MM.1S (cell line): Measurements from ENCODE around the gene SH3PXD2A.
"Not testable (repeated sequence)": the region's sequence is repeated elsewhere in the genome, so short reads cannot be mapped to it uniquely, and the experiment has no call there.

Experiments
- DNase-seq: peaks from one replicate; pipeline ENCODE4 v3.0.0-alpha.2; 2015
- H2AFZ ChIP-seq: fragments of 300-600 bp; sonication (generic); 2 replicates; pipeline ENCODE4 v1.6.0; 2016; ENCODE audit warnings: antibody characterized with exemption, low read length
- H3F3A ChIP-seq: fragments of 300-600 bp; sonication (generic); 2 replicates; pipeline ENCODE4 v1.6.1; 2016; ENCODE audit warnings: mild to moderate bottlenecking, antibody characterized with exemption, low read length, moderate library complexity, mixed read lengths; ENCODE audit not compliant: insufficient read depth
- H3K27ac ChIP-seq: fragments of 300-600 bp; sonication (generic); 2 replicates; pipeline ENCODE4 v1.5.1; 2016; ENCODE audit warnings: mild to moderate bottlenecking, low read length
- H3K27me3 ChIP-seq: fragments of 300-600 bp; sonication (generic); replicated peaks from 2 replicates; pipeline ENCODE4 v1.6.0; 2016; ENCODE audit warnings: low read length; ENCODE audit not compliant: insufficient read depth
- H3K36me3 ChIP-seq: fragments of 300-600 bp; sonication (generic); replicated peaks from 2 replicates; pipeline ENCODE4 v1.6.1; 2016; ENCODE audit warnings: mild to moderate bottlenecking, low read length, mixed read lengths; ENCODE audit not compliant: insufficient read depth
- H3K4me1 ChIP-seq: fragments of 300-600 bp; sonication (generic); 2 replicates; pipeline ENCODE4 v1.6.1; 2016; ENCODE audit warnings: low read length, mixed read lengths
- H3K4me2 ChIP-seq: fragments of 300-600 bp; sonication (generic); 2 replicates; pipeline ENCODE4 v1.6.0; 2016; ENCODE audit warnings: low read depth, low read length
- H3K4me3 ChIP-seq: fragments of 300-600 bp; sonication (generic); 2 replicates; pipeline ENCODE4 v1.5.1; 2016; ENCODE audit warnings: low read length, mixed read lengths
- H3K79me2 ChIP-seq: fragments of 300-600 bp; sonication (generic); 2 replicates; pipeline ENCODE4 v1.6.1; 2016; ENCODE audit warnings: mixed run types, low read length, mixed read lengths
- H3K9ac ChIP-seq: fragments of 300-600 bp; sonication (generic); 2 replicates; pipeline ENCODE4 v1.6.1; 2016; ENCODE audit warnings: low read length, mixed read lengths
- H3K9me2 ChIP-seq: fragments of 300-600 bp; sonication (generic); replicated peaks from 2 replicates; pipeline ENCODE4 v1.6.1; 2016; ENCODE audit warnings: mild to moderate bottlenecking, low read length, mixed read lengths; ENCODE audit not compliant: insufficient read depth
- H3K9me3 ChIP-seq: fragments of 300-600 bp; sonication (generic); replicated peaks from 2 replicates; pipeline ENCODE4 v1.6.1; 2016; ENCODE audit warnings: mild to moderate bottlenecking, low read length, mixed read lengths; ENCODE audit not compliant: insufficient read depth
- H4K20me1 ChIP-seq: fragments of 300-600 bp; sonication (generic); 2 replicates; pipeline ENCODE4 v1.6.1; 2016; ENCODE audit warnings: mild to moderate bottlenecking, low read length, moderate library complexity, mixed read lengths; ENCODE audit not compliant: insufficient read depth
- CTCF ChIP-seq: fragments of 300-600 bp; sonication (generic); IDR thresholded peaks from 2 replicates; pipeline ENCODE4 v1.5.1; 2016; ENCODE audit warnings: antibody characterized with exemption, low read length, mixed read lengths
- EZH2 ChIP-seq: fragments of 300-600 bp; sonication (generic); optimal IDR thresholded peaks from 2 replicates; pipeline ENCODE3; 2017; ENCODE audit warnings: low read depth, mild to moderate bottlenecking, antibody characterized with exemption, low read length, mixed read lengths
- EZH2phosphoT487 ChIP-seq: fragments of 300-600 bp; sonication (generic); IDR thresholded peaks from 2 replicates; pipeline ENCODE4 v1.6.1; 2018; ENCODE audit warnings: antibody characterized with exemption, low read length

The SH3PXD2A gene

GRCh38 chr10:103731609-103732270 is 123.6 kb downstream of the SH3PXD2A start:
- H3K9me3 ChIP-seq: no peaks in the 10 kb centered on the region
- H3K27me3 ChIP-seq: no peaks in the 10 kb centered on the region
- no peaks in the 10 kb centered on the region for H3K36me3 ChIP-seq
- H3K27ac ChIP-seq: no peak overlapping the region
- H3K4me3 ChIP-seq: no peak overlapping the region
- no peak overlapping the region for H3K9ac ChIP-seq
- no peaks in the 10 kb centered on the region for H3K4me1 ChIP-seq
- H4K20me1 ChIP-seq: no peaks in the 10 kb centered on the region
- TF ChIP-seq EZH2phosphoT487 (no peak), CTCF (no peak), EZH2 (no peak)
- no peaks in the 10 kb centered on the region for H3K79me2 ChIP-seq
- H2AFZ ChIP-seq: no peak overlapping the region
- H3F3A ChIP-seq: no peaks in the 10 kb centered on the region
- no peaks in the 10 kb centered on the region for H3K9me2 ChIP-seq
- DNase-seq: no peak
- no peak overlapping the region for H3K4me2 ChIP-seq

GRCh38 chr10:103731026-103731425 is 124.3 kb downstream of the SH3PXD2A start:
- H4K20me1 ChIP-seq, H3K4me1 ChIP-seq, H3K79me2 ChIP-seq, H3F3A ChIP-seq, H3K9ac ChIP-seq, DNase-seq, H3K4me2 ChIP-seq, H3K4me3 ChIP-seq, H2AFZ ChIP-seq, H3K27ac ChIP-seq, H3K9me2 ChIP-seq, H3K27me3 ChIP-seq, H3K36me3 ChIP-seq, H3K9me3 ChIP-seq: not testable (repeated sequence)

- Histone ChIP-seq H3K79me2 (no peaks in the 10 kb centered on the region), H3K4me2 (no peak overlapping the region), H3K9ac (no peak overlapping the region), H3K36me3 (no peaks in the 10 kb centered on the region), H3K9me2 (no peaks in the 10 kb centered on the region), H3K4me1 (no peaks in the 10 kb centered on the region), H2AFZ (no peak overlapping the region), H3F3A (no peaks in the 10 kb centered on the region), H3K27ac (no peak overlapping the region), H3K4me3 (no peak overlapping the region), H3K27me3 (no peaks in the 10 kb centered on the region), H4K20me1 (no peaks in the 10 kb centered on the region), H3K9me3 (no peaks in the 10 kb centered on the region)
- DNase-seq: no peak
- TF ChIP-seq CTCF (no peak), EZH2phosphoT487 (no peak), EZH2 (no peak)
Measured at GRCh38 chr10:103729851-103730250, 125.5 kb downstream of the SH3PXD2A start.

- Histone ChIP-seq H3K27me3 (no peaks in the 10 kb centered on the region), H3K79me2 (no peaks in the 10 kb centered on the region), H3K27ac (no peak overlapping the region), H3F3A (no peaks in the 10 kb centered on the region), H3K9me2 (no peaks in the 10 kb centered on the region), H3K4me3 (no peak overlapping the region), H3K9ac (no peak overlapping the region), H3K4me1 (no peaks in the 10 kb centered on the region), H4K20me1 (no peaks in the 10 kb centered on the region), H2AFZ (no peak overlapping the region), H3K9me3 (no peaks in the 10 kb centered on the region), H3K36me3 (no peaks in the 10 kb centered on the region), H3K4me2 (no peak overlapping the region)
- no peak for DNase-seq
- TF ChIP-seq CTCF (no peak), EZH2phosphoT487 (no peak), EZH2 (no peak)
Measured at GRCh38 chr10:103727991-103728689, 127.2 kb downstream of the SH3PXD2A start.
